Lung (tissue), 12 donors: Measurements from ENCODE around the gene MZB1. TPM values are rescaled to one million over a fixed set of nuclear protein-coding genes. Genes with fewer than 3 reads are reported as not detected.

Experiments
- ATAC-seq: fragments of 200-7000 bp; cut with Tn5 transposase; one replicate; pipeline ENCODE4 v1.9.1; 2020; ENCODE audit warnings: moderate number of reproducible peaks; ENCODE audit not compliant: insufficient read depth, low FRiP score
- DNase-seq, 3 donors: peaks; one replicate each; pipeline ENCODE4 v3.0.0-alpha.2; 2013 to 2017
- H3K27ac ChIP-seq, 2 donors: one replicate each; pipeline ENCODE4 v1.5.1; 2013; ENCODE audit warnings: mild to moderate bottlenecking in 2 of 2, moderate library complexity in 2 of 2, control low read depth in 1 of 2, inconsistent platforms in 1 of 2, low read depth in 1 of 2, low read length in 1 of 2
- H3K27me3 ChIP-seq, 3 donors: one replicate each; pipeline ENCODE4 v1.5.1; 2013; ENCODE audit warnings: low read length in 2 of 3; ENCODE audit not compliant: control insufficient read depth in 3 of 3, insufficient read depth in 3 of 3
- H3K36me3 ChIP-seq, 4 donors: one replicate each; pipeline ENCODE4 v1.5.1; 2013; ENCODE audit warnings: low read length in 4 of 4, mild to moderate bottlenecking in 1 of 4, moderate library complexity in 1 of 4; ENCODE audit not compliant: control insufficient read depth in 4 of 4, insufficient read depth in 4 of 4
- H3K4me1 ChIP-seq, 5 donors: one replicate each; pipeline ENCODE4 v1.5.1; 2013; ENCODE audit warnings: low read length in 5 of 5, mild to moderate bottlenecking in 2 of 5, moderate library complexity in 1 of 5; ENCODE audit not compliant: control insufficient read depth in 5 of 5, insufficient read depth in 5 of 5
- H3K4me3 ChIP-seq: one replicate; pipeline ENCODE4 v1.5.1; 2013; ENCODE audit warnings: mild to moderate bottlenecking, control low read depth, moderate library complexity
- H3K9ac ChIP-seq, 2 donors: one replicate each; pipeline ENCODE4 v1.5.1; 2013; ENCODE audit warnings: low read length in 2 of 2, control low read depth in 1 of 2; ENCODE audit not compliant: insufficient read depth in 1 of 2
- H3K9me3 ChIP-seq, 4 donors: one replicate each; pipeline ENCODE4 v1.5.1; 2013; ENCODE audit warnings: low read length in 3 of 4, mild to moderate bottlenecking in 1 of 4, moderate library complexity in 1 of 4; ENCODE audit not compliant: control insufficient read depth in 4 of 4, insufficient read depth in 3 of 4
- WGBS, 2 donors: extraction: QIAGEN DNeasy Blood & Tissue Kit; methylation state at CpG; one replicate each; pipeline ENCODE4 v1.1.7; 2013; 5-methylcytosine and 5-hydroxymethylcytosine counted together
- polyA plus RNA-seq, 2 donors: library from polyadenylated mRNA; stranded (reverse); fragments of 200-250 nt; gene quantifications; one replicate each; pipeline ENCODE4 v1.2.1, GENCODE V29; 2013
- total RNA-seq, 2 donors: library from RNA; depleted of rRNA in 1 of 2; stranded (reverse); fragments of >200 nt in 1 of 2; gene quantifications; one replicate each; pipeline ENCODE4 v1.2.1, GENCODE V29; 2014 to 2021
- TF ChIP-seq, protein P1 (sequence below): IDR thresholded peaks from 2 replicates; pipeline ENCODE4 v1.5.1; 2012; ENCODE audit warnings: mild to moderate bottlenecking; ENCODE audit errors: control extremely low read depth, extremely low read depth
- donor health status: control.
- donor health status: control.
- donor health status: Bipolar disorder and iron deficiency.
- donor health status: healthy.
- donor health status: DM: yes; HTN: yes; CAD: no.

The MZB1 gene
- total and polyA plus RNA-seq, 4 donors = 2.5 to 14.8 (median 12.8) TPM

DNA sequence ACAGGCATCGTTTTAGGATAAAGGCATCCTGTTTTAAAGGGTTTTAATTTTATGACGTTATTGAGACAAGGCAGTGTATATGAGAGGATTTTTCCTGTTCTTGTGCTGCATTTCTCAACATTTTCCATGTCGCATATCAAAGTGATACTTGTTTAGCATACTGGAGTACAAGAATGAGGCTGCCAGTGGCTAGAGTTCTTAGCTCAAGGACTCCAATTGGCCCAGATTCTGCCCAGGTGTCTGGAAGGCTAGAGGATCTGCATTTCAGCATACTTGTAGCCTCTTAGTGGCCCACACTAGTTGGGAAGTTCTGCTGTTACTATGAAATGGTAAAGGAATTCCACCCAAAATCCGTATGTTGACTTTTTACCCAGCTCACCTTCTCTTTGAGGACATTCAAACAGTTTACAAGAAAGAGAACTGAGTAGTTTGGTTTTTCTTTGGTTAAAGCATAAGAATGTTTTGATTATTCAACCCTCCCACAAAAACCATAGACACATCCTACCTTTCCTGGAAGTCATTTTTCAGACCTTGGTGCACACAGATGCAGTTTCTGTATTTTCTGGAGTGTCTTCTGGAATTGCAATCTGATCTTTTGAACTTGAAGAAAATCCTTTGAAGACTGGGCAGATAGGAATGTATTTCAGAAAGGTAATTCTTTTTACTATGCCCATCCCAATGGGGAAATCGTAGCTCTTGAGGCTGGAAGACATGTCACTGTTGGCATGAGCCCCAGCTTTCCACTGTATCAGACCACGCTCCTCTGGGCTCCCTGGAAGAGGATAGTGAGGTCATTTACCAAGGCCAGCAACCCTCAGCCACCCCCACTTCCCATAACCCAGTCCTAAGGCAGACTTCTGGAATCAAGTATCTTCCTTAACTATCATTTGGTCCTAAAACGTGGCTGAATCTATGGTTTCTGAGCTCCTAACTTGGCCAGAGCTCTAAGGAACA is 18.0 kb downstream of the MZB1 start:
- Histone ChIP-seq H3K9me3 (no peaks in the 10 kb centered on the region), H3K36me3 (peaks cover 11 to 24% (median 22%) of the 10 kb centered on the region in 4 donors), H3K27ac (no peak overlapping the region), H3K4me1 (peaks cover 0 to 3% (median 0%) of the 10 kb centered on the region in 5 donors), H3K9ac (no peak overlapping the region), H3K27me3 (no peaks in the 10 kb centered on the region), H3K4me3 (no peak overlapping the region)
- WGBS, 2 donors = 73 to 83% methylated on average over 7 of the region's 7 CpGs
- ATAC-seq = no peak
- no peak for DNase-seq
- TF ChIP-seq, protein P1, sequence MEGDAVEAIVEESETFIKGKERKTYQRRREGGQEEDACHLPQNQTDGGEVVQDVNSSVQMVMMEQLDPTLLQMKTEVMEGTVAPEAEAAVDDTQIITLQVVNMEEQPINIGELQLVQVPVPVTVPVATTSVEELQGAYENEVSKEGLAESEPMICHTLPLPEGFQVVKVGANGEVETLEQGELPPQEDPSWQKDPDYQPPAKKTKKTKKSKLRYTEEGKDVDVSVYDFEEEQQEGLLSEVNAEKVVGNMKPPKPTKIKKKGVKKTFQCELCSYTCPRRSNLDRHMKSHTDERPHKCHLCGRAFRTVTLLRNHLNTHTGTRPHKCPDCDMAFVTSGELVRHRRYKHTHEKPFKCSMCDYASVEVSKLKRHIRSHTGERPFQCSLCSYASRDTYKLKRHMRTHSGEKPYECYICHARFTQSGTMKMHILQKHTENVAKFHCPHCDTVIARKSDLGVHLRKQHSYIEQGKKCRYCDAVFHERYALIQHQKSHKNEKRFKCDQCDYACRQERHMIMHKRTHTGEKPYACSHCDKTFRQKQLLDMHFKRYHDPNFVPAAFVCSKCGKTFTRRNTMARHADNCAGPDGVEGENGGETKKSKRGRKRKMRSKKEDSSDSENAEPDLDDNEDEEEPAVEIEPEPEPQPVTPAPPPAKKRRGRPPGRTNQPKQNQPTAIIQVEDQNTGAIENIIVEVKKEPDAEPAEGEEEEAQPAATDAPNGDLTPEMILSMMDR = no peak

DNA sequence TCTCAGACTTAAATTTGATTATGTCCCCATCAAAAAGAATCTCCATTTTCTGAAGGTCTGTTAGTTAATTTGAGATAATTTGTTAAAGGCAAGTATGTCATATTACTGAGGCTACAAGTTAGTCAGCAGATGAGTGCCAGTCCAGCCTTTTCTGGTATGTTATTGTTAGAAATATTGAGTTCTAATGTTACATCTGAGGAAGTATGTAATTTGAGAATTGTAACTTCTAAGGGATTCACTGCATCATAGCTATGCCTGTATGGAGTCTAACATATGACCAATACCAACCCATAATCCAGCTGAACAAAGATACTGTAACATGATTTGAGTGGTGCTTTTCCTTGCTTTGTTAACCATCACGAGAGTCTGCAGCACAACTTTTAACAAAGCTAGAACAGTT is 20.5 kb downstream of the MZB1 start:
- Histone ChIP-seq H3K36me3 (peaks cover 17 to 39% (median 28%) of the 10 kb centered on the region in 4 donors), H3K4me1 (peaks cover 0 to 3% (median 0%) of the 10 kb centered on the region in 5 donors), H3K27me3 (no peaks in the 10 kb centered on the region), H3K27ac (no peak overlapping the region), H3K4me3 (no peak overlapping the region), H3K9me3 (no peaks in the 10 kb centered on the region), H3K9ac (no peak overlapping the region)
- 94 to 95% methylated on average over 1 of the region's 1 CpG for WGBS, 2 donors
- ATAC-seq (no peak), DNase-seq (no peak)
- TF ChIP-seq, protein P1 = no peak

DNA sequence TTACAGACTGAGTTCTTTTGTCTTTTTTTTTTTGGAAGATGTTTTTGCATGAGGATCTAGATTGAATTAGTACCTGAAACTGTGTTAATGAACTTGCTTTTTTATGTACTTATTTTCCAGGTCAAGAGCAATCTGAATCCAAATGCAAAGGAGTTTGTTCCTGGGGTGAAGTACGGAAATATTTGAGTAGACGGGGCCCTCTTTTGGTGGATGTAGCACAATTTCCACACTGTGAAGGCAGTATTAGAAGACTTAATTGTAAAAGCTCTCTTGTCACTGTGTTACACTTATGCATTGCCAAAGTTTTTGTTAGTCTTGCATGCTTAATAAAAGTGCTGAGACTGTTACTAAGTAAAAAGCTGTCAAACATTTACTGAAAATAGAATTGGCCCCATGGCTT is 21.1 kb downstream of the MZB1 start:
- TF ChIP-seq, protein P1 = no peak
- Histone ChIP-seq H3K4me3 (no peak overlapping the region), H3K27me3 (no peaks in the 10 kb centered on the region), H3K9me3 (no peaks in the 10 kb centered on the region), H3K4me1 (peaks cover 0 to 3% (median 0%) of the 10 kb centered on the region in 5 donors), H3K9ac (no peak overlapping the region), H3K27ac (no peak overlapping the region), H3K36me3 (peaks cover 21 to 44% (median 30%) of the 10 kb centered on the region in 4 donors)
- 79 to 83% methylated on average over 2 of the region's 2 CpGs for WGBS, 2 donors
- ATAC-seq (no peak), DNase-seq (peak in 1 of 3 donors; percentile 19)
